Ammon's horn (tissue), 1 donor: Measurements from ENCODE around the gene ESAM.

ENCODE experiments used
- DNase-seq: peaks from one replicate; pipeline ENCODE4 v3.0.0-alpha.2; 2016; ENCODE audit warnings: low spot score

The ESAM gene

DNA sequence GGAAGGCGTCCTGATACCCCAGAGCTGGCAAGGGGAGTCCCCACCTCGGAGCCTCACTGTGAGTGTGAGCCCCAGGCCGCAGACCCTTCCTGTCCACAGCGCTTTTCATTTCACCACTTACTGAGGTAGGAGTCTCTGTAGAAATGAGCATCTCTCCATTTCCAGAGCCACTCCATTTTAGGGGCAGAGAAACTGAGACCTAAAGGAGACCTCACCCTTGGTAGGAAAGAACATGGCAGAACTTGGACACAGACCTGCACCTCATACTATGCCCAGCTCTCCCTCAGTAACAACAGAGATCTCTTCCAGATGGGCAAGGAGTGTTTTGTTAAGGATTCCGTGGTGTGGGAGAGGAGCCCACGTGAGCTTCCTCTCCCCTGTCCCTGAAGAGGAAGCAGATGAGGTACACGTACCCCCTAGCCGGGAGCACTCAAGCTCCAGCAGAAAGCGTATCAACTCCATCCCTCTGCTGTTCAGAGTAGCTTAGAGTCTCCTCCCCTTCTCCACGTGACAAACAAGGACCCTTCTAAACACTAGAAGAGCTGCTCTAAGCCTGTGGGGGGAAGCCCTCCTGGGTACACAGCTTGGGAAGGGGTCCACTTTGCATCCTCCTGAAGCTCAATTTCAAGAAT lies 9.5 kb downstream of the ESAM start:
- no peak for DNase-seq

- no peak for DNase-seq
Observed at GRCh38 chr11:124751741-124752470, 10.2 kb downstream of the ESAM start, which contains the start of gene VSIG2. Gene VSIG2 (minus strand): TSS chr11:124752255. CDS start chr11:124752137, 118 bp downstream.

DNA sequence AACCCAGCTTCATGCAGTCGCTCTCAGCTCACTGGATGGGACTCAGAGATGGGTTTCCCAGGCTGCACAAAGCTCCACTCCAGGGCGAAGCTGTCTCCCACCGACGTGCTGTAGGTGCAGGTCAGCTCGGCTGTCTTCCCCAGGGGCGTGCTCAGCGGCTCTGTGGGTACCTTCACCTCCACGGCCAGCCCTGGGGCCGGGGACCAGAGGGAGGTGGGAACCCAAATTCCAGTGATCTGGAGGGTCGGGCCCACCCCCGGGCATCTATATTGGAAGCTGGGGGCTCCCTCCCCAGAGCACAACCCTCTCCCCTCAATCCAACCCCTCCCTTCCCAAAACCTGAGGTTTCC lies 10.7 kb downstream of the ESAM start:
- no peak for DNase-seq

- DNase-seq, result no peak
Observed at GRCh38 chr11:124749912-124750311, 12.2 kb downstream of the ESAM start.

DNA sequence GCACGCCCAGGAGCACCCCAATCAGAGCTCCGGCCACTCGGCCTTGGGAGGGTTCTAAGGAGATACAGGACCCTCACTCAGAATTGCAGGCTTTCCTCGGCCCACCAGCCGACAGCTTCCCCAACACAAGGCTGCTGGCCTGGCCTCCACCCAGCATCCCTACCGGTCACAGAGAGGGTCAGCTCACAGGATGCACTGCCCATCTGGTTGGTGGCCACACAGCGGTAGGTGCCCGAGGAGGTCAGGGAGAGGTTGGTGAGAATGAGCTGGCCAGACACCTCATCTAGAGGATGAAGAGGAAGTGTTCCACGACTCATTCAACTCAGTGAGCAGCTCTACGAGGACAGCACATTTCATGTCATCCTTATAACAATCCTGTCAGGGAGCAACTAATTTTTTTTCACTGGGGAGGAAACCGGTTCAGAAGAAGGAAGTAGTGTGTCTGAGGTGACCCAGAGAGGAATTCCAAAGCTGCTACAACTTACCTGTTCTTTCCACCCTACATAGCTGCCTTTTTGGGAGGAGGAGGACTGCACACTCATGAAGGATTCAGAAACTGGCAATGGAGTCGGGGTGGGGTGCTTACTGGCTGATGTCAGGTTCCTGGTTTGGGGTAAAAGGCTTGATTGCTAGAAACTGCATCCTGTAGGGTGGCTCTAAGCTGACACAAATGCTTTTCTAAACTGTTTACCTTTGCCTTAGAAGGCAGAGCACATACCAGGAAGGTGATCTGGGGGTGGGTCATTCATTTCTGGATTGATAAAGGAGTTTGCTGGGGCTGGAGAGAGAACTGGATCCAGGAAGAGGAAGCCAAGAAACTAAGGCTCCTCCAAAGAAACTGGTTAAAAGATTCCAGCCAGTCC lies 13.4 kb downstream of the ESAM start:
- DNase-seq, result no peak

- DNase-seq, result no peak
Observed at GRCh38 chr11:124748100-124748418, 14.0 kb downstream of the ESAM start.

- DNase-seq, result no peak
Observed at GRCh38 chr11:124747406-124748099, 14.5 kb downstream of the ESAM start.

DNA sequence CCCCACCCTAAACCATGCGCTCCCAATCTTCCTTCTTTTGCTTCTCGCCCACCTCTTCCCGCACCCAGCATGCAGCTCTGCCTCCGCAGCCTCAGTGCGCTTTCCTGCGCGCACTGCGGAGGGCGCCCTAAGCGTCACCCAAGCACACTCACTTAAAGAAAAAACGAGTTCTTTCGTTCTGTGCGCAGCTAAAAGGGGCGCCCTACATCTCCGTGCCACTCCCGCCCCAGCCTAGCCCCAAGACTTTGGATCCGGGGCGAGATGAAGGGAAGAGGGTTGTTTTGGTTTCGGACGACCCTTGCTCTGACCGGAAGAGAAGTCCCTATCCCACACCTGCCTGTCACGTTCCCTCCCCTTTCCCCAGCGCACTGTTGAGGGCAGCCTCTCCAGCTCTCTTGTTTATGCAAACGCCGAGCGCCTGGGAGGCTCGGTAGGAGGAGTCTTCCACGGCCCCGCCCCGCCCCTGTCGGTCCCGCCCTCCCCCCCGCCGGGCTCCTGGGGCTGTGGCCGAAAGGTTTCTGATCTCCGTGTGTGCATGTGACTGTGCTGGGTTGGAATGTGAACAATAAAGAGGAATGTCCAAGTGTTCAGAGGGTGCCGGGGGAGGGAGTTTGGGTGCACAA lies 15.4 kb downstream of the ESAM start:
- DNase-seq, result no peak

GRCh38 chr11:124745835-124746620 lies 16.1 kb downstream of the ESAM start:
- no peak for DNase-seq

DNA sequence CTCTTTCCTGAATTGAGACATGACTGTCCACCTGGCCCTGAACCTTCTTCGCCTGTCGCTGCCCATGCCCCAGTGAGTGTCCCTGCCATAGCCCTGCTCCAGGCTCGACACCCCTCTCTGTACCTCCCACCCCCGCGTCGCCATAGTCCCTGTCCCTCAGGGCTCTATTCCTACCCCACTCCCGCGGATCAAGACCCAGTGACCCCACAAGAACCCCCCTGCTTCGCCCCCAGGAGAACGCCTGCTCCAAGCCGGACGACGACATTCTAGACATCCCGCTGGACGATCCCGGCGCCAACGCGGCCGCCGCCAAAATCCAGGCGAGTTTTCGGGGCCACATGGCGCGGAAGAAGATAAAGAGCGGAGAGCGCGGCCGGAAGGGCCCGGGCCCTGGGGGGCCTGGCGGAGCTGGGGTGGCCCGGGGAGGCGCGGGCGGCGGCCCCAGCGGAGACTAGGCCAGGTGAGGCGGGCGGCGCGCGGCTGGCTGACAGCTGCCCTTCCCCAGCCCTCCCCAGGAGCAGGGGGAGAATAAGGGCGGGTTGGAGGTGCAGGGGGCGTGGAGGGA lies 16.7 kb downstream of the ESAM start:
- no peak for DNase-seq

GRCh38 chr11:124743050-124743449 lies 19.0 kb downstream of the ESAM start:
- DNase-seq, result no peak

- no peak for DNase-seq
Observed at GRCh38 chr11:124742555-124742954, 19.5 kb downstream of the ESAM start.

GRCh38 chr11:124740277-124740882 lies 21.7 kb downstream of the ESAM start:
- no peak for DNase-seq

- peak; percentile 88 for DNase-seq
Observed at GRCh38 chr11:124739479-124740276, 22.4 kb downstream of the ESAM start, which contains the start of gene NRGN. Gene NRGN (plus strand): TSS chr11:124739942. CDS start chr11:124740085, 143 bp downstream.

- DNase-seq, result no peak
Observed at GRCh38 chr11:124738713-124739478, 23.2 kb downstream of the ESAM start.

DNA sequence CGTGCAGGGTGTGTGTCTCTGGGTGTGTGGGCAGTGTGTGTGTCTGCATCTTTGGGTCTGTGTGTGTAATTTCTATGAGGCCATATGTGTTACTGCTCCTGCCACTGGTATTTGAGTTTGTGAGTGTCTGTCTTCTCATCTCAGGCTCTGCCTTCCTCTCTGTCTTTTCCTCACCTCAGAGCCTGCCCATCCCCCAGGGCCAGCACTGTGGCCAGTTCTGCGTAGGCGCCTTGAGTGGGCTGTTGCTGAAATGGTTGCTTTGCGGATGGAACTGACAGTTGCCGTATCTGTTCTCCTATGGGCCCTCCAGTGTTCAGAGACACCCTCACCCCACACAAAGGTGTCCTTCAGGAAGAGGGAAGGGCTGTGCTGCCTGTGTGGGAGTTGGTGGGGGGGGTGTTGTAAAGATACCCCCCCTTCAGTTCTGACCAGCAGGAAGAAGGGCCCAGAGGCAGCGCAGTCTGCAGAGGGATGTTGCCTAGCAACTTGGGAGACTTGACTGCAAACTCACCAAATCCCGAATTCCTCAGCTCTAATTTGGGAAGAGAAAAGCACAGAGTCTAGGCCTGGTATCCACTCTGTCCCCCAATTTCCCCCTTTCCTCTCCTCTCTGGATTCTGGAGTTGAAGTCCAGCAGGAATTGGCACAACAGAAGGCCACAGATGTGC lies 24.3 kb downstream of the ESAM start:
- DNase-seq, result no peak

DNA sequence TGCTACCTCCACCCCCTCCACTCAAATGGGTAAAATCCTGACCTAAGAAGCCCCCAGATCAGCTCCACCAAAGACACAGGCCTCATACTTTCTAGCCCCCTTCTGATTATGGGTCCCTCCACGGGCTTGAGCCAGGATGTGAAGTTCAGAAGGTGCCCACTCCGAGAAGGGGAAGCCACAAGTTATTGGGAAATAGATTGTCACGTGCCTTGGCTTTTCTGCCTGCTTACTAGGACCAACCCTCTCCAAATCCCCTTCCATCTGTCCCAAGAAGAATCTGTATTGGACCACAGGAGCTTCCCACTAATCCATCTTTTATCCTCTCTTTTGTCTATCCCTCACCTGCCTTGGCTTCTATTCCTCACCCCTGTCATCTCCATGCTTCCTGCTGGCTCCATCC lies 25.4 kb downstream of the ESAM start:
- DNase-seq, result no peak

- DNase-seq, result no peak
Observed at GRCh38 chr11:124732230-124732629, 29.9 kb downstream of the ESAM start.
